Right atrium auricular region (tissue), 2 donors: ENCODE data around the gene SIRT4. TPM values are rescaled to one million over a fixed set of nuclear protein-coding genes. Genes with fewer than 3 reads are reported as not detected.
A peak's percentile ranks its signal among the peaks of the same experiment; 100 is the strongest.

Experiments
- DNase-seq: peaks from one replicate; pipeline ENCODE4 v3.0.0-alpha.2; 2019; ENCODE audit warnings: low spot score
- H3K27ac ChIP-seq, 2 donors: fragments of 200-600 bp; sonication (generic); 1 replicate in 1 of 2; 2 replicates in 1 of 2; pipeline ENCODE4 v1.5.1; 2016 to 2019
- H3K27me3 ChIP-seq, 2 donors: fragments of 200-600 bp; sonication (generic); one replicate each; pipeline versions ENCODE4 v1.5.1 to v1.6.0; 2017 to 2019
- H3K36me3 ChIP-seq: fragments of 200-600 bp; sonication (generic); one replicate; pipeline ENCODE4 v1.5.1; 2016
- H3K4me1 ChIP-seq, 2 donors: fragments of 200-600 bp; sonication (generic); one replicate each; pipeline versions ENCODE4 v1.5.1 to v1.6.0; 2017 to 2019
- H3K4me3 ChIP-seq, 2 donors: fragments of 200-600 bp; sonication (generic); 1 replicate in 1 of 2; 2 replicates in 1 of 2; pipeline ENCODE4 v1.5.1; 2017 to 2019; ENCODE audit warnings: mild to moderate bottlenecking in 1 of 2, moderate library complexity in 1 of 2
- H3K9me3 ChIP-seq, 2 donors: fragments of 200-600 bp; sonication (generic); one replicate each; pipeline ENCODE4 v1.5.1; 2019
- CTCF ChIP-seq, 2 donors: fragments of 200-600 bp; sonication (generic); IDR thresholded peaks; one replicate each; pipeline ENCODE4 v1.5.1; 2019; ENCODE audit warnings: antibody characterized with exemption in 2 of 2
- total RNA-seq, 2 donors: library from RNA; depleted of rRNA; stranded (reverse); fragments of >200 nt; gene quantifications; one replicate each; pipeline ENCODE4 v1.1.0, GENCODE V29; 2016

The SIRT4 gene
- total RNA-seq, 2 donors from 2014 or later: 3.1 to 5.6 TPM

GRCh38 chr12:120316798-120317223, 14.7 kb downstream of the SIRT4 start:
- no peak for TF ChIP-seq CTCF (IDR thresholded peaks at IDR 0.05)
- H3K27me3 ChIP-seq: no peaks in the 10 kb centered on the region

GRCh38 chr12:120317224-120318105, 15.3 kb downstream of the SIRT4 start:
- peak; percentile 100 for DNase-seq
- H3K4me3 ChIP-seq: peak overlapping the region; percentile 44 to 64
- no peaks in the 10 kb centered on the region for H3K9me3 ChIP-seq
- H3K27me3 ChIP-seq: no peaks in the 10 kb centered on the region
- peak; percentile 35 to 65 for TF ChIP-seq CTCF (IDR thresholded peaks at IDR 0.05)
- no peaks in the 10 kb centered on the region for H3K36me3 ChIP-seq
- H3K4me1 ChIP-seq: peaks cover 0 to 6% of the 10 kb centered on the region in 2 donors
- peak overlapping the region; percentile 82 to 87 for H3K27ac ChIP-seq

More at GRCh38 chr12:120316798-120317223, 14.7 kb downstream of the SIRT4 start:
- no peaks in the 10 kb centered on the region for H3K36me3 ChIP-seq
- peak overlapping the region; percentile 82 to 87 for H3K27ac ChIP-seq
- peak overlapping the region; percentile 44 to 64 for H3K4me3 ChIP-seq
- H3K9me3 ChIP-seq: no peaks in the 10 kb centered on the region
- peaks cover 0 to 6% of the 10 kb centered on the region in 2 donors for H3K4me1 ChIP-seq
- no peak for DNase-seq

GRCh38 chr12:120321382-120322202, 19.5 kb downstream of the SIRT4 start:
- no peaks in the 10 kb centered on the region for H3K9me3 ChIP-seq
- no peak for DNase-seq
- no peaks in the 10 kb centered on the region for H3K36me3 ChIP-seq
- H3K27ac ChIP-seq: no peak overlapping the region
- H3K4me1 ChIP-seq: peaks cover 0 to 6% of the 10 kb centered on the region in 2 donors
- no peak overlapping the region for H3K4me3 ChIP-seq
- TF ChIP-seq CTCF (IDR thresholded peaks at IDR 0.05): no peak
- no peaks in the 10 kb centered on the region for H3K27me3 ChIP-seq

GRCh38 chr12:120323772-120324171, 21.7 kb downstream of the SIRT4 start:
- no peak for DNase-seq
- TF ChIP-seq CTCF (IDR thresholded peaks at IDR 0.05): no peak
- Histone ChIP-seq H3K4me1 (no peaks in the 10 kb centered on the region), H3K4me3 (no peak overlapping the region), H3K36me3 (no peaks in the 10 kb centered on the region), H3K9me3 (no peaks in the 10 kb centered on the region), H3K27ac (no peak overlapping the region), H3K27me3 (no peaks in the 10 kb centered on the region)

GRCh38 chr12:120324841-120325417, 22.8 kb downstream of the SIRT4 start:
- DNase-seq: no peak
- Histone ChIP-seq H3K36me3 (no peaks in the 10 kb centered on the region), H3K27me3 (no peaks in the 10 kb centered on the region), H3K27ac (no peak overlapping the region), H3K4me3 (no peak overlapping the region), H3K4me1 (no peaks in the 10 kb centered on the region), H3K9me3 (no peaks in the 10 kb centered on the region)
- TF ChIP-seq CTCF (IDR thresholded peaks at IDR 0.05): no peak
